GM18517 (cell line): ENCODE measurements around the gene MPP3.
"Not testable (repeated sequence)": the region's sequence is repeated elsewhere in the genome, so short reads cannot be mapped to it uniquely, and the experiment has no call there.

ENCODE experiments used
- ATAC-seq: cut with Tn5 transposase; IDR thresholded peaks from one replicate; pipeline ENCODE4 v1.9.1; 2021; ENCODE audit warnings: mild to moderate bottlenecking, moderate library complexity; ENCODE audit not compliant: unreplicated experiment

The MPP3 gene, protein sequence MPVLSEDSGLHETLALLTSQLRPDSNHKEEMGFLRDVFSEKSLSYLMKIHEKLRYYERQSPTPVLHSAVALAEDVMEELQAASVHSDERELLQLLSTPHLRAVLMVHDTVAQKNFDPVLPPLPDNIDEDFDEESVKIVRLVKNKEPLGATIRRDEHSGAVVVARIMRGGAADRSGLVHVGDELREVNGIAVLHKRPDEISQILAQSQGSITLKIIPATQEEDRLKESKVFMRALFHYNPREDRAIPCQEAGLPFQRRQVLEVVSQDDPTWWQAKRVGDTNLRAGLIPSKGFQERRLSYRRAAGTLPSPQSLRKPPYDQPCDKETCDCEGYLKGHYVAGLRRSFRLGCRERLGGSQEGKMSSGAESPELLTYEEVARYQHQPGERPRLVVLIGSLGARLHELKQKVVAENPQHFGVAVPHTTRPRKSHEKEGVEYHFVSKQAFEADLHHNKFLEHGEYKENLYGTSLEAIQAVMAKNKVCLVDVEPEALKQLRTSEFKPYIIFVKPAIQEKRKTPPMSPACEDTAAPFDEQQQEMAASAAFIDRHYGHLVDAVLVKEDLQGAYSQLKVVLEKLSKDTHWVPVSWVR

DNA sequence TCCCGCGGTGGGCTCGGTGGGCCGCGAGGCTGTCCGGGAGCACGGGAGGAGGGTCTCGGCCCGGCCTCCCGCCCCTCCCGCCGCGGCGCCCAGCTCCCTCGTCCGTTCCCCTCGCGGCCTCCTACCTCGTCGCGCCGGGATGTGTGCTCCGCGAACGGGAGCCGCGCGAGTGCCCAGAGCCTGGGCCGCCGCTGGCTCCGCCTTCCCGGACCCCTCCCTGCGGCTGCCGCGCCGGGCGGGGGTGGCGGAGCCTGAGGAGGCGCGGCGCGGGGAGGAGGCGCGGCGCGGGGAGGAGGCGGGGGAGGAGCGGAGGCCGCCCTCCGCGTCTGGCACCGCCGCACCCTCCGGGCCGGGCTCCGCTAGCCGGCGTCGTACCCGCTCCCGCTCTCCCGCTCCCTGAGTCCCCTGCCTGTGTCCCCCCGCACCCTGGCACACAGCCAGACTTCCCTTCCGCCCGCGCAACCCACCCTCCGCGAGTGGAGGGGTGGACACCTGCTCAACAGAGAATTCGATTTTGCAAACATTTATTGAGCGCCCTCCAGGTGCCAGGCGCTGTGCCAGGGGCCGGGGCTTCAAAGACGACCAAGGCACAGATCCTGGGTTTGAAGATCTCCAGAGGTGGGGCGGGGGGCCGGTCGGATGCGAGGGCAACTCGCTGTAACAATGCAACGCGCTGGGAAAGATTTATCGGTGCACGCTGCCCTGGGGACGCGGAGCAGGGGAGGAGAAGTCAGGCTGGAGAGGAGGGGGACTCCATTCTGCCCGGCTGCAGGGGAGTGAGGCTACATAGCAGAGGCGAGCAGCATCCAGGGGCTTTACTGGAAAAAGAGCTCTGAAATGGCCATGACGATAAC, at the start of gene MPP3:
MPP3 (minus strand) TSS at position 171 of the 854 bp plus-strand sequence. CDS start 1,240 bp downstream, outside the sequence.
- ATAC-seq = no peak

DNA sequence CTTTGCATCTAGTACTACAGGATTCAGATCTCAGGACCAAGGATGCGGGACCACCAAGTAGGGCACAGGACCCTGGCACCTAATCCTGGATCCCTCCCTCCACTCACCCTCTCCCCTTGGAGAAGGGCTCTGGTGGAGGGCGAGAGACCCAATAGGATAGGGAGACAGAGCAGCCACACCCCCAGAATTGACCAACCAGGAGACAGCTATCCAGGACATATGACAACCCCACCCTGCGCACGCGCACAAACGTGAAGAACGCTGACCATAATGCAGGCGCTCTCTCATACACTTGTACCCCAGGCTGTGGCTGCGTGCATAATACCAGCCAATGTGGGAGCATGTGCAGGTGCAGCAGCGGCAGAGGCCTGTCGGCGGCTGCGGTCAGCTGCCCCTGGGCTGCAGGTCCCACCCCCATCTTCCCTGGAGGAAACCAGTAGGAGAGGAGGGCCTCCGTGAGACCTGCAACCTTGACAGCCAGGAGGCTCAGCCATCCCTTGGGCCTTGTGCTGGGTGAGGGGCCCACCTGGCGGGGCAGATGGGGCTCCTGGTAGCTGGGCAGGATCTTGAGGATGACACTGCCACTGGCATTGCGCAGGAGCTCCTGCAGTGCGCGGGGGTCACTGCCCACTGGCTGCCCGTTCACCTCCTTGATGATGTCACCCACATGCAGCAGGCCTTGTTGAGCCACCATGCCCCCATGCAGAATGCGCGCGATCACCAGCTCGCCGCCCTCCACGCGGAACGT, 49.0 kb upstream of the MPP3 start:
- ATAC-seq = no peak

DNA sequence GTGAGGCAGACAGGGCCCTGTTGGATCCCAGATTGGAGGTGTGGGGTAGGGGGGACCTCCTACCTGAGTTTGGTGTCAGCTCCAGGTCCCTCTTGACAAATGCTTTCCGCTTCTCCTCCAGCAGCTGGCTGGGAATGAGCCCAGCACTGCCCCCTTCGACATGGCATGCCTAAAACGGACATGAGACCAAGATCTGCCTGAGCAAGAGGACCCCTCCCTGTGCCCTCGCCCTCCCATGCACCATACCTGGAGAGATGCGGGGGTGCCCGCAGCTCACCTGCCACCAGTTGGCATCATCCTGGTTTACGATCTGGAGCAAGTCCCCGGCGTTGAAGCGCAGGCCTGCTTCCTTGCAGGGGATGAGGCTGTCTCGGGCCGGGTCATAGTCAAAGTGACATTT, 48.2 kb upstream of the MPP3 start:
- no peak for ATAC-seq

DNA sequence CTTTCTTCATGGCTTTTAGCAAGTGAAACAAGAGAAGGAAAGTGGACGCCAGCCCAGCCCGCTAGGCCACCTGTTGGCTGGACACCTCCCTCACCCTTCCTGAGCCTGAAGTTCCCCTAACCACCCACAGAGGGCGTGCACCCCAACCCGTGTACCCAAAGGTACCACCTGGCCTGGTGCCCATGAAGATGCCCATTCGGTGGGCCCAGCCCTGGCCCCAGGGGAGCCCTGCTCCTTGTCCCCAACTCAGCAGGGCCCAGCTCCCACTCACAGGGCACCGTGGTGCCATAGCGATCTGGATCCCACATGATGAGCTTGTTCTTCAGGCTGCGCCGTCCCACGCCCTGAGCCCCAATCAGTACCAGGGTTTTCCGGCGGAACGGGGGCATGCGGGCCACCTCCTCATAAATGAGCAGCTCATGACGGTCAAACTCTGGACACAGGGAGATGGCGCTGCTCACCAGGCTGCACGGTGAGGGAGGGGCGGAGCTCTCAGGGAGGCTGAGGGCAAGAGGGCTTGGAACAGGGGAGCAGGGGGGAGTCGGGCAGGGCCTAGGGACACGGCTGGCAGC, 47.6 kb upstream of the MPP3 start:
- ATAC-seq = no peak

DNA sequence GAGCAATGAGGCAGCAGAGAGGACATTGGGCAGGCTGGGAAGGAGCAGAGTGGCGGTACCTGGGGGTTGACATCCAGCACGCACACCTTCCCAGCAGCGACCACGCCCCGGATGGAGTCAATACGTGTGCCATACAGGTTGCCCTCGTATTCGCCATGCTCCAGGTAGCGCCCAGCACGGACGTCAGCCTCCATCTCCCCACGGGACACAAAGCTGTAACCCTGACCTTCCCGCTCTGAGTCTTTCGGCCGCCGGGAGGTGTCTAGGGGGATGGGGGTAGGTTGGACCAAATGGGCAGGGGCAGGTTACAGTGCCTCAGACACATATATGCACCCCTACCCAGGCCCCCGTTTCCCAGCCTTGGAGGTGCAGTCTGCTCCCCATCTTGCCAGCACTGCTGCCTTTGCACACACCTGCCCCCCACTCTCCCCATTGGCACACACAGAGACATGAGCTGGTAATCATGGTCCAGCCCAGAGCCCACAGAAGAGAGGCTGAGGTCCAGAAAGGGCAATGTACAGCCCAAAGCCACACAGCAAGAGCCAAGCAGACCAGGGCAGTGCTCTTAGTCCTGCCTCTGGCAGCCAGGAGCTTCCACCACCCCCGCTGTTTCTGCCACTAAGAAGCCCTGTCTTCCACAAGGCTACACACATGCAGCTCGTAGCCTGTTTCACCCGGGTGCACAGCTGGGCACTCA, 46.9 kb upstream of the MPP3 start:
- no peak for ATAC-seq

DNA sequence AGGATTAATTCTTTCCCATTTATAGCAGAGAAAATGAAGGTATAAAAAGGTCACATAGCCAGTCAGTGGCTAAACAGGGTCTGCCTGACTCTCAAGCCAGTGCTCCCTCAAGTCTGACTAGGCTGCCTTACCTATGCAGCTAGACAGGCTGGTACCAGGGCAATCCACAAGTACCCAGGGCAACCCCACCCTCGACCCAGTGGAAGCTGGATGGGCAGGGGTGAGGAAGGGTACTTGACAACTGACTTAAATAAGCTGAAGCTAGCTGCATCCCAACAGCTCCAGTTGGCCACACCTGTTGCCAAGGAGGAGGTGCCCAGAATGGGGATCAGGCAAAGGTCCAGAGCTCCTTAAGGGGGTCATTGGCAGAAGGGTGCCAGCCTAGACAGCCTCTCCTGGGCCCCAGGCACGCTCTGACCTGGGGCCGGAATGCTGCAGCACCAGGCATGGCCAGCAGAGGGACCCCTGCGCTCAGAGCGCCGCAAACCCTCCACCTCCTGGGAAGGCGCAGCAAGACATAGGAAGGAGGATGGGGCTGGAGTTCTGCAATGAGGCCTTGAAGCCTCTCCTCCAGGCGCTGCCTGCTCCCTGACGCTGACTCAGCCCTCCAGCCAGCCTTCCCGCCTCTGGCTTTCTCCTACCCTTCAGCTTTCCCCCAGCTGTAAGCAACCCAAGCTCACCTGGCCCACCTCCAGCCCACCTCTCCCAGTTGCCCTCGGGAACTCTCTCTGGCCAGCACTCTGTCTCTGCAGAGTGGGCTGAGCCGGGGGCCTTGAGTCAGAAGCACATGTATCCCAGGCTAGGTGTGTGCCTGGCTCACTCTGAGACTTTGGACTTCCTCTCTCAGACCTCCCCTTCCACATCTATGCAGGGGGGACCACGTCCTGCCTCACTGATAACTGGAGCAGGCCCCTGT, 45.6 kb upstream of the MPP3 start:
- no peak for ATAC-seq

DNA sequence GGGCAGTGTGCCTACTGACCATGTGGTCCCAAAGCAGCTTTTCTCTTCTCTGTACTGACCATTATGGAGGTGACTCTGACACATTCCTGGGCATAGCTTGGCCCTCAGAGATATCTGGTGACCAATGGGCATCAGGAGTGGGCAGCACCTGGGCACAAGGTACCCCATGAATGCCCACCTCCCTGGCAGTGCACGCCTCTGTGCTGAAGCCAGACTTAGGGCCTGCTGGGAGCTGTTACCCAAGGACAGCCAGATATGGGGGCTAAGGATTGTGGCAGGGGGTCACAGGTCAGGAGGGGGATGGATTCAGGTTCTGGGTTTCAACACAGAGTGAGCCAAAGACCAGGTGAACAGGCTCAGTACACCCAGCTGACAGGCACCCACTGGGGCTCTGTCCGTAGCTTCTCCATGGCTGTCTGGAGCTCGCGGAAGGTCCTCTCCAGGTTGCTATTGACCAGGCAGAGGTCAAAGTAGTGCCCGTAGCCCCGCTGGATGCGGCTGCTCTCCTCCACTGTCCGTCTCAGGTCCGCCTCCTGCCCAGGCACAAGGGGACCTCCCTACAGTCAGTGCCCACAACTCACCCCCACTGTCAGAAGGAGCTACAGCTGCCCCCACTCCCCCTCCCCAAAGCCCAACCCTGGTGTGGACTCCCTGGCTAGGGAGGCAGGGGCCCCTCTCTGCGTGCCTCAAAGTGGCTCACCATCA, 44.7 kb upstream of the MPP3 start:
- no peak for ATAC-seq

DNA sequence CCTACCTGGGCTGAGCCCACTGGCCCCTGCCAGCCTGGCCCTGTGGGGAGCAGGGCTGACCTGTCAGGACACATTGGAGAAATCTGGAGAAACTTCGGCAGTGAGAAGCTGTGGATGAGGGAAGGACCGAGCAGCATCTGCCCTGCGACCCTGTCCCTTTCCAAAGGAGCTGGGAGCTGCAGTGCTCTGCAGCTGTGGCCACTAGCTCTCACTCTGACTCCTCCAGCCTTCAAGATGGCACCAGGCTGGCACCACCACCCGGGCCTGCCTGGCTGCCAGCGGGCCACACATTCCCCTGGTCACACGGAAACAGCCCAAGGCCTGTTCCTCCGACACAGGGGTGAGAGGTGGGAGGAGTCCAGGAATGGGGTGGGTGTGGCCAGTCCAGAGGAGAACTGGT, 44.1 kb upstream of the MPP3 start:
- no peak for ATAC-seq

DNA sequence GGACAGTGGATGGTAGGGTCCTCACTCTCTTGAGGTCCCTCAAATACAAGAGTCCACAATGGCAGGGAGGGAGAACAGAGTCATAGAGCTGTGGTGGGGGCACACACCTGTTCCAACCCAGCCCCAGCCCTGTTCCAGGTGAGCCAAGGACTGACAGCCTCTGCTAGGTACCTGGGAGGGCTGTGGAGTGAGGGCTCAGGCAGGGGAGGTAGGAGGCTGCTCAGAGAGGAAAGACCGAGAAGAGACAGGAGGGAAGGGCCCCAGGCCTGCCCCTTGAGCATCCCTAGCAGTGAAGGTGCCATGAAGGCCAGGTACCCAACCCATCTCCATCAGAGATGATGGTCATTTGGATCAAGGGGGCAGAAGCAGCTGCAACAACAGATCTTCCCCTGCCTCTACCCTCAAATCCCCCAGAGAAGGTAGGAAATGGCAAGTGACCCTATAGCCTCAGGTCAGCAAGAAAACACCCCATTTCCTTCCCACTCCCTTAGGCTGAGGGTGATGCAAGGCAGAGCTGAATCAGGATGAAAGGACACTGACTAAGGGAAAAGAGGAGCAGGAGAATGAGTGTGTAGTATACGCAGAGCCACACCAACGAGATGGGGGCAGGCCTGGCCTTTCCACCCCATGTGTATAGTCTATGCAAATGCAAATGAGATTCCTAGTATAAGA, 42.7 kb upstream of the MPP3 start:
- no peak for ATAC-seq

DNA sequence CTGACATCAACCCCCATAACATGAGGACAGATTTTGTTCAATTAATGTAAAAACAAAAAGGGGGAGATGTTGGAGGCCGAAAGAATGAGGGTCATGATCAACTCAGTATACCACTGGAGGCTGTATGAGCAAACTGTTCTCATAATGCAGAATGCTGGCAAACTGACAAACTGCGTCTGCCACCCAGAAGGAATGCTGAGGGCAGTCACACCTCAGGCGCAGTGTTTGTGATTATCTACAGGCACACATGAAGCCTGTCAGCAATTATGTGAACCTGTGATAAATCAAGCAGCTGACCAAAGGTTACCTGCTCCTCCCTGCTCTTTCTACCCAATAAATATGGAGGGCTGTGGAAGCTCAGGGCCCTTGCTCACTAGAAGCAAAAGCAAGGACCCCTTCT, 41.3 kb upstream of the MPP3 start:
- no peak for ATAC-seq

DNA sequence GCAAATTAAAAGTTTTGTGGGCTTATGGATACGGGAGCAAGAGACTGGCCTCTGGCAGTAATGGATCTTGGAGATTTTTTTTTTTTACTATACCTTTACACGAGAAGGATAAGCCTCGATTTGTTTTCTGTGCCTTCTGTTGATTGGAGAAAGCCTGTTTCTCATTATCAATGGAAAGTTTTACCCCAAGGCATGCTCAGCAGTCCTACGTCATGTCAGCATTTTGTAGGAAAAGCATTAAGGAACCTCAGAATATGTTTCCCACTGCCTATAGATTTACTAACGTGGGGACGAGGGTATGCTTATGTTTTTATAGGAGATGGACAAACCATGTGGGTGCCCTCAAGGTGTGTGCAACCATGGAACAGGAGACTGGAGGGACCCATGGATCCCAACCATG, 40.9 kb upstream of the MPP3 start:
- ATAC-seq = no peak

DNA sequence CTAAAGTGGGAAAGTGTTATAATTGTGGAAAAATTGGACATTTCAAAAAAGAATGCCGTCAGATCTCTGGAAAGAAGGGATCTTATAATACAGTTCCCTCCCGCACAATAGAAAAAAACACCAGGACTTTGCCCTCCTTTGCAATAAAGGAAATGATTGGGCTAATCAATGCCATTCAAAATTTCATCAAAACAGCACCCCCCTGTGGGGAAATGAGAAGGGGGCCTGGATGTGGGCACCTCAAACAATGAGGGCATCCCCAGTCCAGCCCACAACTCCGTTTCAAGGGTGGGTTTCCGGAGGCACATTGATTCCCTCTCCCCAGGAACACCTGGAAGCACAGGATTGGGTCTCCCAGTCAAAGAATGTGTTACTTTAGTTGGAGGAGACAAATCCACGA, 40.1 kb upstream of the MPP3 start:
- ATAC-seq = no peak

DNA sequence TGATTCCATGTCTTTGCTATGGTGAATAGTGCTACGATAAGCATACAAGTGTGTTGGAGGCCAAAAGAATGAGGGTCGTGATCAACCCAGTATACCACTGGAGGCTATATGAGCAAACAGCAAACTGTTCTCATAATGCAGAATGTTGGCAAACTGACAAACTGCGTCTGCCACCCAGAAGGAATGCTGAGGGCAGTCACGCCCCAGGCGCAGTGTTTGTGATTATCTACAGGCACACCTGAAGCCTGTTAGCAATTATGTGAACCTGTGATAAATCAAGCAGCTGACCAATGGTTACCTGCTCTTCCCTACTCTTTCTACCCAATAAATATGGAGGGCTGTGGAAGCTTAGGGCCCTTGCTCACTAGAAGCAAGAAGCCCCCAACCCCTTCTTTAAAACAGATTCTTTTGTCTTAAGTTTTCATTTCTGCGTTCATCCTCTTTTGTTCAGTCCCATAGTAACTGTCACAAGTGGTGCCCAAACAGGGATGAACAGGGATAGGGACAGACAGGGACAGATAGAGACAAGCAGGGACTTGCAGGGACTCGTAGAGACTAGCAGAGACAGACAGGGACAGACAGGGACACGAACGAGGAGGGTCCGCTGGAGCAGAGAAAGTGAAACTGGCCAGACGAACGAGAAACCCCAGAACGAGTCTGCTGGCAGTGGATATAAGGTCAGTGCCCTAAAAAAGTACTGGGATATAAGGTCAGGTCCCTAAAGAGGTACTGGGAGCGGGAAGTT, 39.2 kb upstream of the MPP3 start:
- no peak for ATAC-seq

DNA sequence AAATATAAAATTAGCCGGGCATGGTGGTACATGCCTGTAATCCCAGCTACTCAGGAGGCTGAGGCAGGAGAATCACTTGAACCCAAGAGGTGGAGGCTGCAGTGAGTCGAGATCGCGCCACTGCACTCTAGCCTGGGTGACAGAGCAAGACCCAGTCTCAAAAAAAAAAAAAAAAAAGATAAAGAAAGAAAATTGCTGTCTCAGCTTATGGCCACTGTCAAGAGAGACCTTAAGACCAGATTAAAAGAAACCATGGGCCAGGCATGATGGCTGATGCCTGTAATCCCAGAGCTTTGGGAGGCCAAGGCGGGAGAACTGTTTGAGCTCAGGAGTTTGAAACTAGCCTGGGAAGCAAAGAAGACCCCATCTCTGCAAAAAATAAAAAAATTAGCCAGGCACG, 36.1 kb upstream of the MPP3 start:
- ATAC-seq = not testable (repeated sequence)

DNA sequence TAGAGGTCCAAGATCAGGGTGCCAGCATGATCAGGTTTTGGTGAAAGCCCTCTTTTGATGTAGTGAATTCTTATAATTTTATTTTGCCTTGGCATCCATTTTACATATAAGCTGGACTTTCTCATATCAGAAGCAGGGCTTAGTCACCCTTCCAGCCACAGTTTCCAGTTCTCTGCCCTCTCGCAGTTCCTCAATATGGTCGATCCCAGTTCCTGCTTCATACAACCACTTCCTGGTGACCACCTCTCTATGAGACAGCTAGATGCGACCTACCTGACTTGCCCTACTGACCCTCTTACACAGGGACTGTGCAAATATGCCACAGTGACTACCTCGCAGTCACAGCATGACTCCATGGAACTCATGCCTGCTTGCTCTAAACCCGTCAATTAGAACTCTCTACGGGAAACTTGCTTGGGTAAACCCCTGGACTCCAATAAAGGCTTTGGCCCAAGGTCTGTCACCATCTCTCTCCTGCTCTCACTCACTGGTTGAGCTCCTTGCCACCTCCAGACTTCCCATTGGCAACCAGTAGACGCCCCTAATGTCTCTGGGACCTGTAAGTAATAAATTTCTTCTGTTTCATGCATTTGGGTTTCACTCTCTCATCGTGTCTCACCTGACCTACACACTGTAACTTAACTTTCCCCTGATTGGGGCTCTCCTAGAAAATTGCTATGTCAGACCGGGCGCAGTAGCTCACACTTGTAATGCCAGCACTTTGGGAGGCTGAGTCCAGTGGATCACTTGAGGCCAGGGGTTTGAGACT, 35.5 kb upstream of the MPP3 start:
- ATAC-seq = no peak

DNA sequence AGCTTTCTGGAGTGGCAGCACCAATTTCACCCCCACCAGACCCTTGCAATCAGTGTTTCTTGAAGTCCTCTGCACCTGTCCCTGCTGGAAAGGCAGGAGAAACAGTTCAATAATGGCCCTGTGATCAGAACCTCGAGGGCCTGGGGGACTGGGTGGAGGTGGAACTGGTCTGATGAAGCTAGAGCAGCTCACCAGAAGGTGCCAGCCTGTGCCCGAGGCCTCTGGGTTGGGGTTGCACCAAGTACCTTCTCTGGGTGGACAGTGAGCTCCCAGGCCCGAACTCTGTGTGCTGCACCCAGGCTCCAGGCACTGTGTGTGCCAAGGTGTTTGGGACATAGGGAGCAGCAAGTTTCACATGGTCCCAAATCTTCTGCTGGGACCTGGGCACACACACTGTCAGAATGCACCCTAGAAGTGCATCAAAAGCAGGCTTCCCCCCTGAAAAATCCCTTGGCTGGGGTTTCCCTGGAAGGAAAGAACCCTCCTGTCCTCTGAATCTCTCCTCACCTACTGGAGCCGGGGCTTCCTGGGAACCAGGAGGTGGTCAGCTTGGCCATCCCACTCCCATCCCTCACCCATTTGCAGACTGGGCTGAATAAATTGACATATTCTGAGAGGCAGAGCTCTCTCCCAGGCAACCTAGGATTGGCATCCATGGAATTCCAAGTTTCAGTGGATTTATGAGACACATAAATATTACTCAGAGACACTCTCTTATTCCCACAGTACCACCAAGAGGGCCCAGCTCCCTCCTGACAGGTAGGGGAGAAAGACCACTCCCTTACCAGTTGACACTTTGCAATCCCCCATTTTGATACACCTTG, 31.4 kb upstream of the MPP3 start:
- no peak for ATAC-seq
